DOHH2 (cell line): ENCODE data around the gene IFTAP.

Experiments used
- H3F3A ChIP-seq: fragments of 200-600 bp; sonication (generic), shearing (Covaris generic); 2 replicates; pipeline ENCODE4 v1.6.0; 2016; ENCODE audit warnings: antibody characterized with exemption, mild to moderate bottlenecking; ENCODE audit not compliant: control insufficient read depth, insufficient read depth
- H3K27ac ChIP-seq: fragments of 200-600 bp; sonication (generic); 2 replicates; pipeline ENCODE4 v1.5.1; 2014; ENCODE audit warnings: low read depth, mild to moderate bottlenecking, low read length, moderate library complexity
- H3K27me3 ChIP-seq: fragments of 200-600 bp; sonication (generic); 2 replicates; pipeline ENCODE4 v1.6.1; 2014; ENCODE audit warnings: mild to moderate bottlenecking, low read length, mixed read lengths; ENCODE audit not compliant: control insufficient read depth
- H3K36me3 ChIP-seq: fragments of 200-600 bp; sonication (generic); 2 replicates; pipeline ENCODE4 v1.6.1; 2014; ENCODE audit warnings: mild to moderate bottlenecking, low read length, moderate library complexity, mixed read lengths; ENCODE audit not compliant: control insufficient read depth
- H3K4me1 ChIP-seq: fragments of 200-600 bp; sonication (generic); 2 replicates; pipeline ENCODE4 v1.6.1; 2014; ENCODE audit warnings: mild to moderate bottlenecking, low read length, mixed read lengths; ENCODE audit not compliant: control insufficient read depth
- H3K4me2 ChIP-seq: fragments of 200-600 bp; sonication (generic); 2 replicates; pipeline ENCODE4 v1.6.0; 2014; ENCODE audit warnings: mild to moderate bottlenecking, low read length, moderate library complexity
- H3K4me3 ChIP-seq: fragments of 200-600 bp; sonication (generic); 2 replicates; pipeline ENCODE4 v1.5.1; 2014; ENCODE audit warnings: mild to moderate bottlenecking, low read length, mixed read lengths
- H3K79me2 ChIP-seq: fragments of 200-600 bp; sonication (generic); 2 replicates; pipeline ENCODE4 v1.6.1; 2014; ENCODE audit warnings: mild to moderate bottlenecking, low read length, mixed read lengths; ENCODE audit not compliant: control insufficient read depth
- H3K9me2 ChIP-seq: fragments of 200-600 bp; sonication (generic); replicated peaks from 2 replicates; pipeline ENCODE4 v1.6.1; 2014; ENCODE audit warnings: mild to moderate bottlenecking, low read length, mixed read lengths; ENCODE audit not compliant: control insufficient read depth
- H3K9me3 ChIP-seq: fragments of 200-600 bp; sonication (generic); 2 replicates; pipeline ENCODE4 v1.6.1; 2014; ENCODE audit warnings: antibody characterized with exemption, low read length, mixed read lengths; ENCODE audit not compliant: control insufficient read depth, insufficient read depth
- H4K20me1 ChIP-seq: fragments of 200-600 bp; sonication (generic); 2 replicates; pipeline ENCODE4 v1.6.0; 2014; ENCODE audit warnings: low read depth, mild to moderate bottlenecking, antibody characterized with exemption, low read length, moderate library complexity; ENCODE audit not compliant: control insufficient read depth, insufficient read depth
- EZH2phosphoT487 ChIP-seq: fragments of 200-600 bp; sonication (generic); IDR thresholded peaks from 2 replicates; pipeline ENCODE4 v1.6.1; 2017; ENCODE audit warnings: borderline replicate concordance, mild to moderate bottlenecking, antibody characterized with exemption, low read length, moderate library complexity, mixed read lengths
- TF ChIP-seq, protein P1 (sequence below): fragments of 200-600 bp; sonication (generic); IDR thresholded peaks from one replicate; pipeline ENCODE4 v1.5.1; 2014; ENCODE audit warnings: antibody characterized with exemption, mild to moderate bottlenecking, low read depth, low read length; ENCODE audit not compliant: poor library complexity, severe bottlenecking

IFTAP gene

DNA sequence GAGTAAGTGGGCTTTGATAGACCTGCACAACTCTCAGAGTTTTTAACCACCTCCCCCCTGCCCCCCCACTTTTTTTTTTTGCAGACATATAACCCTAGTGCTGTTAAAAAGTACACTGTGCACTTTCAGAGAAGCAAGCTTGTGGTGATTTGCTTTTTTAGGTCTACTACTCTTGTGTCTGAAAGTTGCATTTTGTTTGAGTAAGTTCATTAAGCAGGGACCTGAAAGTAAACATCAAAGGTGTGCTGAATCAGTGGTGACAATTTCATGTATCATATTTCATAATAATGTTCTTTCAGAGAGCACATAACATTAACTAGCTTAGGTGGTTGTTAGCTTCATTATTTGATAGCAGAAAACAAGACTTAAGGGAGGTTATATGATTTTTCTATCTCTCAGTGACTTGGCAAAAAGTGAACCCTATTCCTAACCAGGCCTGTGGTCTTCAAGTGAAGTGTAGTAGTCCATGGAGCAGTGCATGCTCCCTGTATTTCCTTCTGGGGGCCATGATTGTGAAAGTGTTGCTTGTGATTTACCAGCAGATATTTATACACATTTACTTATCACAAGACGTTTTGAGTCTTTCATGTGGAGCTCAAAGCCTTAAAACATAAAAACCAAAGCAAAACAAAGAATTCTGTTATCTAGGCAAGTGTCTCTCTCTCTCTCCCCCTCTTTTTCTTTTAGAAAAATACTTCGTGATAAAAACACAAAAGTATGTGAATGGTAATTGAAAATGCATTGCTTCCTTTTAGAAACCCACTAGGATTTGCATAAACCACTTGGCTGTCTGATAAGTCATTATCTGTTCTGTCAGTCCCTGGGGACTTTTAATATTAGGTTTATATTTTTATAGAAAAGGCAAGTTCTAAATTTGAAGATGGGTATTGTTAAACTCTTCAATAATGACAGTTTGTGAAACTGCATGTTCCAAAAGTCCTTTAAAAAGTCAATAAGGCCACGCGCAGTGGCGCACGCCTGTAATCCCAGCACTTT lies 11.2 kb downstream of the IFTAP start:
- H3K4me2 ChIP-seq = no peak overlapping the region
- H3K4me1 ChIP-seq = peaks cover 5% of the 10 kb centered on the region
- TF ChIP-seq, protein P1, sequence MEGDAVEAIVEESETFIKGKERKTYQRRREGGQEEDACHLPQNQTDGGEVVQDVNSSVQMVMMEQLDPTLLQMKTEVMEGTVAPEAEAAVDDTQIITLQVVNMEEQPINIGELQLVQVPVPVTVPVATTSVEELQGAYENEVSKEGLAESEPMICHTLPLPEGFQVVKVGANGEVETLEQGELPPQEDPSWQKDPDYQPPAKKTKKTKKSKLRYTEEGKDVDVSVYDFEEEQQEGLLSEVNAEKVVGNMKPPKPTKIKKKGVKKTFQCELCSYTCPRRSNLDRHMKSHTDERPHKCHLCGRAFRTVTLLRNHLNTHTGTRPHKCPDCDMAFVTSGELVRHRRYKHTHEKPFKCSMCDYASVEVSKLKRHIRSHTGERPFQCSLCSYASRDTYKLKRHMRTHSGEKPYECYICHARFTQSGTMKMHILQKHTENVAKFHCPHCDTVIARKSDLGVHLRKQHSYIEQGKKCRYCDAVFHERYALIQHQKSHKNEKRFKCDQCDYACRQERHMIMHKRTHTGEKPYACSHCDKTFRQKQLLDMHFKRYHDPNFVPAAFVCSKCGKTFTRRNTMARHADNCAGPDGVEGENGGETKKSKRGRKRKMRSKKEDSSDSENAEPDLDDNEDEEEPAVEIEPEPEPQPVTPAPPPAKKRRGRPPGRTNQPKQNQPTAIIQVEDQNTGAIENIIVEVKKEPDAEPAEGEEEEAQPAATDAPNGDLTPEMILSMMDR = no peak
- no peak for TF ChIP-seq EZH2phosphoT487
- H3F3A ChIP-seq = no peaks in the 10 kb centered on the region
- no peaks in the 10 kb centered on the region for H3K36me3 ChIP-seq
- no peak overlapping the region for H3K27ac ChIP-seq
- H3K9me3 ChIP-seq = no peaks in the 10 kb centered on the region
- H3K79me2 ChIP-seq = no peaks in the 10 kb centered on the region
- H3K9me2 ChIP-seq = no peaks in the 10 kb centered on the region
- no peaks in the 10 kb centered on the region for H4K20me1 ChIP-seq
- H3K4me3 ChIP-seq = no peak overlapping the region
- H3K27me3 ChIP-seq = no peaks in the 10 kb centered on the region

DNA sequence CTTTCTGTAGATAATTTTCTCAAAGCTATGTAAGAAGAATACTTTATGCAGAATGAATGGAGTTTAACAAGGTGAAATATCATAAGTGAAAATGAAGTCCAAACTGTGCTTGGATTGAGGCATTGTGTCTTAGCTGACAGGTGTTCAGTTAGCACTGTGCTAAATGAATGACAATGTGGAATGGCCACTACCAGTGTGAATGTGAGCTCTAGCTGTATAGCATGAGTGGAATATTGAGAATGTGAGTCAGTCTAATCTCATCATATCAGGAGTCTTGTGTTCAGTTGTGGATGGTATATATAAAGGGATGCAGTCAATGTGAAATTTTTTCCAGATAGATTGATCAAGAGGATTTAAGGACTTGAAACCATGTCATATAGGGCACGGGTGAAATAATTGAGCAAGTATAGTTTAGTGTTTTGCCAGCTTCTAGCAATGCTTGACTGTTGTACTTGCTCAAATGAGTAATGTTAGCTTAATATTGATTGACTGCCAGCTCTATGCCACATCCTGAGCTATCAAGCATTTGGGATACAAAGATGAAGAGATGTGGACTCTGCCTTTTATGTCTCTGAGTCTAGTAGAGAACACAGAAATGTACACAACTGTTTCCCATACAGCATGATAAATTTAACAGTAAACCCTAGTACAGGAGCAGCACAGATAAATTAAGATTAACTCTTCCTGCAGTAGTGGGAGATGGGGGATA lies 14.3 kb downstream of the IFTAP start:
- Histone ChIP-seq H3K27me3 (no peaks in the 10 kb centered on the region), H3F3A (no peaks in the 10 kb centered on the region), H3K9me2 (no peaks in the 10 kb centered on the region), H4K20me1 (no peaks in the 10 kb centered on the region), H3K4me1 (peaks cover 5% of the 10 kb centered on the region), H3K9me3 (no peaks in the 10 kb centered on the region), H3K4me3 (no peak overlapping the region), H3K79me2 (no peaks in the 10 kb centered on the region), H3K27ac (no peak overlapping the region), H3K4me2 (no peak overlapping the region), H3K36me3 (no peaks in the 10 kb centered on the region)
- TF ChIP-seq, protein P1 = no peak
- no peak for TF ChIP-seq EZH2phosphoT487

DNA sequence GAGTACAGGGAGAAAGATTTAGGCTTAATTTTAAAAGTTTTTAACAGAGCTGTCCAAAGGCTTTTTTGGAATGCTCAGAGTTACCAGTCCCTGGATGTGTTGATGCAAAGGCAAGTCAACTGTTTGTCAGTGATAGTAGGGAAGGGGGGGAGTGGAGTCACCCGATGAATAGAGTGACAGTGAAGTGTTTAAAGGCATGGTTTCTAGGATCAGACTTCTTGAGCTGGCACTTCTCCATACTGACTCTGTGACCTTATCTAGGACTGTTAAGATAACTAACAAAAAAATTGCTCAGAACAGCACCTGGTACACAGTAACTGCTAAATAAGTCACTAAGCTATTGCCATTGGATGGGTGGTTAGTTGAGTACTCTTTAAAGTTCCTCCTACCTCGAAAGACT lies 15.1 kb downstream of the IFTAP start:
- H4K20me1 ChIP-seq = no peaks in the 10 kb centered on the region
- peaks cover 5% of the 10 kb centered on the region for H3K4me1 ChIP-seq
- H3K79me2 ChIP-seq = no peaks in the 10 kb centered on the region
- no peak overlapping the region for H3K4me3 ChIP-seq
- H3K27ac ChIP-seq = no peak overlapping the region
- no peaks in the 10 kb centered on the region for H3K27me3 ChIP-seq
- no peaks in the 10 kb centered on the region for H3K9me2 ChIP-seq
- TF ChIP-seq EZH2phosphoT487 = no peak
- TF ChIP-seq, protein P1 = no peak
- H3K9me3 ChIP-seq = no peaks in the 10 kb centered on the region
- H3F3A ChIP-seq = no peaks in the 10 kb centered on the region
- no peak overlapping the region for H3K4me2 ChIP-seq
- H3K36me3 ChIP-seq = no peaks in the 10 kb centered on the region
